ENCODE results near the gene C11orf91. TPM values are rescaled to one million over a fixed set of nuclear protein-coding genes. Genes with fewer than 3 reads are reported as not detected.

The C11orf91 gene
- total RNA-seq, 1 experiment from 2014 or later = 0.22 TPM

- Mint-ChIP-seq H3K4me1 (peaks cover 52% of the 10 kb centered on the region), H3K27me3 (ENCODE audit: low read depth) (no peaks in the 10 kb centered on the region), H3K9me3 (no peaks in the 10 kb centered on the region), H3K27ac (no peak overlapping the region), H3K4me3 (no peak overlapping the region), H3K36me3 (no peaks in the 10 kb centered on the region)
- peak; percentile 62 for DNase-seq (ENCODE audit: low spot score)
- ATAC-seq = peak; percentile 43
- ChIA-PET CTCF (interaction anchor here (0.6 to 6.4 kb wide), 9 partner anchors 13 to 421 kb away, joined by 3 to 36 read pairs (median 4); partner anchors contain the start of gene C11orf91), POLR2A (no interaction called here)
- TF ChIP-seq CTCF (IDR thresholded peaks at IDR 0.05) = peak; percentile 52; the same call in 1 of the 2 replicates
- TF ChIP-seq, protein P1, sequence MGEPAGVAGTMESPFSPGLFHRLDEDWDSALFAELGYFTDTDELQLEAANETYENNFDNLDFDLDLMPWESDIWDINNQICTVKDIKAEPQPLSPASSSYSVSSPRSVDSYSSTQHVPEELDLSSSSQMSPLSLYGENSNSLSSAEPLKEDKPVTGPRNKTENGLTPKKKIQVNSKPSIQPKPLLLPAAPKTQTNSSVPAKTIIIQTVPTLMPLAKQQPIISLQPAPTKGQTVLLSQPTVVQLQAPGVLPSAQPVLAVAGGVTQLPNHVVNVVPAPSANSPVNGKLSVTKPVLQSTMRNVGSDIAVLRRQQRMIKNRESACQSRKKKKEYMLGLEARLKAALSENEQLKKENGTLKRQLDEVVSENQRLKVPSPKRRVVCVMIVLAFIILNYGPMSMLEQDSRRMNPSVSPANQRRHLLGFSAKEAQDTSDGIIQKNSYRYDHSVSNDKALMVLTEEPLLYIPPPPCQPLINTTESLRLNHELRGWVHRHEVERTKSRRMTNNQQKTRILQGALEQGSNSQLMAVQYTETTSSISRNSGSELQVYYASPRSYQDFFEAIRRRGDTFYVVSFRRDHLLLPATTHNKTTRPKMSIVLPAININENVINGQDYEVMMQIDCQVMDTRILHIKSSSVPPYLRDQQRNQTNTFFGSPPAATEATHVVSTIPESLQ (CRISPR knock-in tag; IDR thresholded peaks at IDR 0.05) = no peak
- TF ChIP-seq CBFB (CRISPR knock-in tag; IDR thresholded peaks at IDR 0.05; ENCODE audit: low read depth) = no peak
- TF ChIP-seq, protein P2, sequence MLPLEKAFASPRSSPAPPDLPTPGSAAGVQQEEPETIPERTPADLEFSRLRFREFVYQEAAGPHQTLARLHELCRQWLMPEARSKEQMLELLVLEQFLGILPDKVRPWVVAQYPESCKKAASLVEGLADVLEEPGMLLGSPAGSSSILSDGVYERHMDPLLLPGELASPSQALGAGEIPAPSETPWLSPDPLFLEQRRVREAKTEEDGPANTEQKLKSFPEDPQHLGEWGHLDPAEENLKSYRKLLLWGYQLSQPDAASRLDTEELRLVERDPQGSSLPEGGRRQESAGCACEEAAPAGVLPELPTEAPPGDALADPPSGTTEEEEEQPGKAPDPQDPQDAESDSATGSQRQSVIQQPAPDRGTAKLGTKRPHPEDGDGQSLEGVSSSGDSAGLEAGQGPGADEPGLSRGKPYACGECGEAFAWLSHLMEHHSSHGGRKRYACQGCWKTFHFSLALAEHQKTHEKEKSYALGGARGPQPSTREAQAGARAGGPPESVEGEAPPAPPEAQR (CRISPR knock-in tag; IDR thresholded peaks at IDR 0.05) = no peak
These were observed 12.7 kb downstream of the C11orf91 start for GRCh38 chr11:33687733-33688479.

DNA sequence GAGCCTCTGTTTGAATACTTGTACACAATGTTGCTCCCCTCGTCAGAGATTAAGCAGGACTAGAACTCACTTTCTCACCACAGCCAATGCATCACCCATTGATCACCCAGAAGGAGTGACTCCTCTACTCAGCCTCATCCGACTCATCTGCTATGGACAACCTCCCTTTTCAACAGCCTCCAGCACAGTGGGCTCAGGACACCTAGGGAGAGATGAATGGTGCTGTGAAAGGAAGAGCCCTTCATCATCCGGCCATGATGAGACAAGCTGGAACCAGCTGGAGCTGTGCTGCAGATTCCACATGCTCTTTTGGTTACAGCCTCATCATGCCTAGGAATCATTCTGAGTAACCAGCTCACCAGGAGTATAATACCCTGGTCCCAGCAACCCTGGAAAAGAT is 15.5 kb downstream of the C11orf91 start:
- ChIA-PET POLR2A (interaction anchor here (0.5 to 1.1 kb wide), 2 partner anchors 23 to 159 kb away, joined by 6 to 11 read pairs; no protein-coding TSS in a partner anchor), CTCF (interaction anchor here (0.7 to 6.4 kb wide), 5 partner anchors 68 to 1192 kb away, joined by 4 to 36 read pairs (median 5); partner anchors contain the start of gene KIAA1549L)
- Mint-ChIP-seq H3K4me1 (peaks cover 31% of the 10 kb centered on the region), H3K27me3 (ENCODE audit: low read depth) (peaks cover 5% of the 10 kb centered on the region; the same call in 1 of the 2 replicates), H3K9me3 (no peaks in the 10 kb centered on the region), H3K4me3 (no peak overlapping the region), H3K27ac (no peak overlapping the region), H3K36me3 (no peaks in the 10 kb centered on the region)
- DNase-seq (ENCODE audit: low spot score) (no peak), ATAC-seq (no peak)
- TF ChIP-seq ZNF232 (CRISPR knock-in tag; IDR thresholded peaks at IDR 0.05) = no peak
- no peak for TF ChIP-seq ZMAT4 (CRISPR knock-in tag; IDR thresholded peaks at IDR 0.05)
- TF ChIP-seq MAX (CRISPR knock-in tag; IDR thresholded peaks at IDR 0.05) = no peak
- no peak for TF ChIP-seq NR2C2 (CRISPR knock-in tag; IDR thresholded peaks at IDR 0.05)

DNA sequence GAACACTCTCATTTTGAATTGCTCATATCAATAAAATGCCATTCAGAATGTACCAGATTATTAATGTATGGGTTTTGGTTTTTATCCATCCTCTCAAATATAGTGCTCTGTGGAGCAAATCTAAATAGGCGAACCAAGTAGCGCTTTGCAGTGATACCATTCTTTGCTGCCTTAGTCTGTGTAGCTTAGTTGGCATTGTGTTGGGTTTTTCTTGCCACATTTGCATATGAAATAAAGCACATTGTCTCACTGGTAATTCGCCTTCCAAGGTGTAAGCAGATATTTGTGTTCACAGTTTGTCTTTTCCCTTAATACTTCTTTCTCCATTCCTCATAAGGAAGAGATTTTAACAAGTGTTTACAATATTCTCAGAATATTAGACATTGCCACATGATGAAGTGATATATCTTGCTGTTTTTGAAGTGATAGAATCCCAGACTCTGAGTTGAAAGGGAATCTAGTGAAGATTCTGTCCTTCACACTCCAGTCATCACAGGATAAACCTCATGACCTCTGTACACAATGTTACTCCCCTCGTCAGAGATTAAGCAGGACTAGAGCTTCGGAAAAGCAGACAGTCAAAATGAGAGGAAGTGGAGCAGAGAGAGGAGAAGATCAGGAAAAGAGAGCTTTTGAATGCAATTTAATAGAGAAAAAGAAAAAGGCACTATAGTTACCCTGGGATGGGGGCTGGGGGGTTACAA is 16.5 kb downstream of the C11orf91 start:
- POLR2A ChIA-PET = no interaction called here
- no peak for TF ChIP-seq PRRX2 (CRISPR knock-in tag; IDR thresholded peaks at IDR 0.05)
- TF ChIP-seq, protein P3, sequence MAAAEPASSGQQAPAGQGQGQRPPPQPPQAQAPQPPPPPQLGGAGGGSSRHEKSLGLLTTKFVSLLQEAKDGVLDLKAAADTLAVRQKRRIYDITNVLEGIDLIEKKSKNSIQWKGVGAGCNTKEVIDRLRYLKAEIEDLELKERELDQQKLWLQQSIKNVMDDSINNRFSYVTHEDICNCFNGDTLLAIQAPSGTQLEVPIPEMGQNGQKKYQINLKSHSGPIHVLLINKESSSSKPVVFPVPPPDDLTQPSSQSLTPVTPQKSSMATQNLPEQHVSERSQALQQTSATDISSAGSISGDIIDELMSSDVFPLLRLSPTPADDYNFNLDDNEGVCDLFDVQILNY (CRISPR knock-in tag; IDR thresholded peaks at IDR 0.05) = no peak
- TF ChIP-seq, protein P4, sequence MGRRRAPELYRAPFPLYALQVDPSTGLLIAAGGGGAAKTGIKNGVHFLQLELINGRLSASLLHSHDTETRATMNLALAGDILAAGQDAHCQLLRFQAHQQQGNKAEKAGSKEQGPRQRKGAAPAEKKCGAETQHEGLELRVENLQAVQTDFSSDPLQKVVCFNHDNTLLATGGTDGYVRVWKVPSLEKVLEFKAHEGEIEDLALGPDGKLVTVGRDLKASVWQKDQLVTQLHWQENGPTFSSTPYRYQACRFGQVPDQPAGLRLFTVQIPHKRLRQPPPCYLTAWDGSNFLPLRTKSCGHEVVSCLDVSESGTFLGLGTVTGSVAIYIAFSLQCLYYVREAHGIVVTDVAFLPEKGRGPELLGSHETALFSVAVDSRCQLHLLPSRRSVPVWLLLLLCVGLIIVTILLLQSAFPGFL (CRISPR knock-in tag; IDR thresholded peaks at IDR 0.05; ENCODE audit: borderline replicate concordance) = no peak
- TF ChIP-seq, protein P5, sequence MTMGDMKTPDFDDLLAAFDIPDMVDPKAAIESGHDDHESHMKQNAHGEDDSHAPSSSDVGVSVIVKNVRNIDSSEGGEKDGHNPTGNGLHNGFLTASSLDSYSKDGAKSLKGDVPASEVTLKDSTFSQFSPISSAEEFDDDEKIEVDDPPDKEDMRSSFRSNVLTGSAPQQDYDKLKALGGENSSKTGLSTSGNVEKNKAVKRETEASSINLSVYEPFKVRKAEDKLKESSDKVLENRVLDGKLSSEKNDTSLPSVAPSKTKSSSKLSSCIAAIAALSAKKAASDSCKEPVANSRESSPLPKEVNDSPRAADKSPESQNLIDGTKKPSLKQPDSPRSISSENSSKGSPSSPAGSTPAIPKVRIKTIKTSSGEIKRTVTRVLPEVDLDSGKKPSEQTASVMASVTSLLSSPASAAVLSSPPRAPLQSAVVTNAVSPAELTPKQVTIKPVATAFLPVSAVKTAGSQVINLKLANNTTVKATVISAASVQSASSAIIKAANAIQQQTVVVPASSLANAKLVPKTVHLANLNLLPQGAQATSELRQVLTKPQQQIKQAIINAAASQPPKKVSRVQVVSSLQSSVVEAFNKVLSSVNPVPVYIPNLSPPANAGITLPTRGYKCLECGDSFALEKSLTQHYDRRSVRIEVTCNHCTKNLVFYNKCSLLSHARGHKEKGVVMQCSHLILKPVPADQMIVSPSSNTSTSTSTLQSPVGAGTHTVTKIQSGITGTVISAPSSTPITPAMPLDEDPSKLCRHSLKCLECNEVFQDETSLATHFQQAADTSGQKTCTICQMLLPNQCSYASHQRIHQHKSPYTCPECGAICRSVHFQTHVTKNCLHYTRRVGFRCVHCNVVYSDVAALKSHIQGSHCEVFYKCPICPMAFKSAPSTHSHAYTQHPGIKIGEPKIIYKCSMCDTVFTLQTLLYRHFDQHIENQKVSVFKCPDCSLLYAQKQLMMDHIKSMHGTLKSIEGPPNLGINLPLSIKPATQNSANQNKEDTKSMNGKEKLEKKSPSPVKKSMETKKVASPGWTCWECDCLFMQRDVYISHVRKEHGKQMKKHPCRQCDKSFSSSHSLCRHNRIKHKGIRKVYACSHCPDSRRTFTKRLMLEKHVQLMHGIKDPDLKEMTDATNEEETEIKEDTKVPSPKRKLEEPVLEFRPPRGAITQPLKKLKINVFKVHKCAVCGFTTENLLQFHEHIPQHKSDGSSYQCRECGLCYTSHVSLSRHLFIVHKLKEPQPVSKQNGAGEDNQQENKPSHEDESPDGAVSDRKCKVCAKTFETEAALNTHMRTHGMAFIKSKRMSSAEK (CRISPR knock-in tag; IDR thresholded peaks at IDR 0.05; ENCODE audit: borderline replicate concordance) = no peak

More for the DNA sequence above, 16.5 kb downstream of the C11orf91 start:
- ATAC-seq (peak; percentile 46), DNase-seq (ENCODE audit: low spot score) (no peak)
- no peaks in the 10 kb centered on the region for H3K36me3 Mint-ChIP-seq
- H3K4me3 Mint-ChIP-seq = no peak overlapping the region
- peaks cover 31% of the 10 kb centered on the region for H3K4me1 Mint-ChIP-seq
- peaks cover 5% of the 10 kb centered on the region; the same call in 1 of the 2 replicates for H3K27me3 Mint-ChIP-seq (ENCODE audit: low read depth)
- 0 out of 2 replicates have a peak overlapping the region, but pooled peaks have one; percentile 0 for H3K27ac Mint-ChIP-seq
- CTCF ChIA-PET = interaction anchor here (1.2 to 6.4 kb wide), 6 partner anchors 58 to 321 kb away, joined by 3 to 36 read pairs (median 4); partner anchors contain the start of gene KIAA1549L
- H3K9me3 Mint-ChIP-seq = no peaks in the 10 kb centered on the region
